GM23338 (cell line): ENCODE data around the gene BTBD19.

Experiments
- CTCF ChIP-seq, 2 experiments: fragments of 200-600 bp in 1 of 2; sonication (generic) in 1 of 2; conservative IDR thresholded peaks; 2 replicates each; pipeline versions ENCODE4 v1.5.1 to v1.6.1; 2016 to 2017; ENCODE audit warnings: antibody characterized with exemption in 2 of 2, low read depth in 2 of 2, mild to moderate bottlenecking in 2 of 2, moderate library complexity in 1 of 2
- EZH2 ChIP-seq: fragments of 200-600 bp; sonication (generic); IDR thresholded peaks from one replicate; pipeline ENCODE4 v1.8.0; 2017; ENCODE audit warnings: antibody characterized with exemption, mild to moderate bottlenecking, low read depth; ENCODE audit not compliant: unreplicated experiment
- EZH2phosphoT487 ChIP-seq: fragments of 200-600 bp; sonication (generic); IDR thresholded peaks from one replicate; pipeline ENCODE4 v1.8.1; 2018; ENCODE audit warnings: antibody characterized with exemption; ENCODE audit not compliant: unreplicated experiment
- JUNB ChIP-seq: IDR thresholded peaks from one replicate; pipeline ENCODE4 v1.6.1; 2016; ENCODE audit warnings: antibody characterized with exemption; ENCODE audit not compliant: unreplicated experiment
- POLR2AphosphoS5 ChIP-seq: IDR thresholded peaks from 2 replicates; pipeline ENCODE4 v1.6.1; 2016; ENCODE audit warnings: antibody characterized with exemption, low read depth
- REST ChIP-seq: IDR thresholded peaks from one replicate; pipeline ENCODE4 v1.6.1; 2018; ENCODE audit warnings: antibody characterized with exemption; ENCODE audit not compliant: unreplicated experiment
- ZNF114 ChIP-seq: fragments of 250-450 bp; sonication (Bioruptor Pico); IDR thresholded peaks from 2 replicates; pipeline ENCODE4 v1.5.0; 2020; ENCODE audit warnings: mild to moderate bottlenecking, moderate library complexity

DNA sequence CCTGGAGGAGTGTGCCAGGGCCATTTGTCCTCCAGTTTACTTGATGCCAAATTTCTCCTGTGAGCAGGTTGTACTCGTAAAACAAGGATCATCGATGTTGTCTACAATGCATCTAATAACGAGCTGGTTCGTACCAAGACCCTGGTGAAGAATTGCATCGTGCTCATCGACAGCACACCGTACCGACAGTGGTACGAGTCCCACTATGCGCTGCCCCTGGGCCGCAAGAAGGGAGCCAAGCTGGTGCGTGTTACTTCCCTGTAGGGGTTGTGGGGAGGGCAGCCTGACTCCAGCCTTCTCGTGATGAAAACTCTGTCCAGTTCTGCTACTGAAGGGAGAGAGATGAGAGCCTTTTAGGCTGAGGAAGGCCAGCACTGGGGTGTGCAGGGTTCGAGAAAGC lies 30.8 kb upstream of the BTBD19 start:
- TF ChIP-seq REST (no peak), CTCF (conservative IDR thresholded peaks at IDR 0.05; ENCODE audit: low read depth in 2 of 2) (no peak), POLR2AphosphoS5 (0 out of 2 replicates have a peak, but pooled peaks have one; percentile 8), EZH2 (no peak), JUNB (no peak), EZH2phosphoT487 (no peak), ZNF114 (CRISPR knock-in tag) (no peak)
